CD4-positive, alpha-beta T cell treated with Interleukin-15 for 1 hour (primary cell): ENCODE data around the gene INPP5A.

Experiments used
- DNase-seq: peaks from one replicate; pipeline ENCODE4 v3.0.0-alpha.2; 2020

INPP5A gene

DNA sequence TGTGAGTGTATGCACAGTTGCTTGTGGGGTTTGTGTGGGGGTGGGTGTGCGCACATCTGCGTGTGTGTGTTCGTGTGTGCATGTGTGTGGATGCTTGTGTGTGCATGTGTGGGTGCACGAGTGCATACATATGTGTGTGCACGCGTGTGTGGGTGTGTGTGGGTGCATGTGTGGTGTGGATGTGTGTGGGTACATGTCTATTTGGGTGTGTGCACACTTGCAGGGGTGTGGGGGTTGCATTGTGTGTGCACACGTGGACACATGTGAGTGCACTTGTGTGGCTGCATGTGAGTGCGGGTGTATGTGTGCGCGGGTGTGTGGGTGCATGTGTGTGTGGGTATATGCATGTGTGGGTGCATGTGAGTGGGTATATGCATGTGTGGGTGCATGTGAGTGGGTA, 174.7 kb downstream of the INPP5A start:
- DNase-seq, result no peak

DNA sequence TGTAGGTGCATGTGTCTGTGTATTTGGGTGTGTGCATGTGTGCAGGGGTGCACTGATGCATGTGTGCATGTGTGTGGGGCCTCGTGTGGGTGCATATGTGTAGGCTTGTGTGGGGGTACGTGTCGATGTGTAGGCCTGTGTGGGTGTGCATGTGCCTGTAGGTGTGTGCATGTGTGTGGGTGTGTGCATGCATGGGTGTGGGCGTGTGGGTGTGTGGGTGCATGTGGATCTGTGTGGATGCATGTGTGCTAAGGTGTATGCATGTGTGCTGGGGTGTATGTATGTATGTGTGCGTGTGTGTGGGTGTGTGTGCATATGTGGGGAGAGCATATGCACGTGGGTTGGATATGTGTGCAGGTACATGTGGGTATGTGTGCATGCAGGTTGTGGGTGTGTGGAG, 175.2 kb downstream of the INPP5A start:
- DNase-seq, result no peak

- no peak for DNase-seq
Observed at GRCh38 chr10:132713421-132714095, 176.0 kb downstream of the INPP5A start.

- no peak for DNase-seq
Observed at GRCh38 chr10:132714096-132714985, 176.8 kb downstream of the INPP5A start.

GRCh38 chr10:132714986-132715775, 177.6 kb downstream of the INPP5A start:
- DNase-seq, result no peak

GRCh38 chr10:132715776-132716680, 178.4 kb downstream of the INPP5A start:
- DNase-seq, result no peak

DNA sequence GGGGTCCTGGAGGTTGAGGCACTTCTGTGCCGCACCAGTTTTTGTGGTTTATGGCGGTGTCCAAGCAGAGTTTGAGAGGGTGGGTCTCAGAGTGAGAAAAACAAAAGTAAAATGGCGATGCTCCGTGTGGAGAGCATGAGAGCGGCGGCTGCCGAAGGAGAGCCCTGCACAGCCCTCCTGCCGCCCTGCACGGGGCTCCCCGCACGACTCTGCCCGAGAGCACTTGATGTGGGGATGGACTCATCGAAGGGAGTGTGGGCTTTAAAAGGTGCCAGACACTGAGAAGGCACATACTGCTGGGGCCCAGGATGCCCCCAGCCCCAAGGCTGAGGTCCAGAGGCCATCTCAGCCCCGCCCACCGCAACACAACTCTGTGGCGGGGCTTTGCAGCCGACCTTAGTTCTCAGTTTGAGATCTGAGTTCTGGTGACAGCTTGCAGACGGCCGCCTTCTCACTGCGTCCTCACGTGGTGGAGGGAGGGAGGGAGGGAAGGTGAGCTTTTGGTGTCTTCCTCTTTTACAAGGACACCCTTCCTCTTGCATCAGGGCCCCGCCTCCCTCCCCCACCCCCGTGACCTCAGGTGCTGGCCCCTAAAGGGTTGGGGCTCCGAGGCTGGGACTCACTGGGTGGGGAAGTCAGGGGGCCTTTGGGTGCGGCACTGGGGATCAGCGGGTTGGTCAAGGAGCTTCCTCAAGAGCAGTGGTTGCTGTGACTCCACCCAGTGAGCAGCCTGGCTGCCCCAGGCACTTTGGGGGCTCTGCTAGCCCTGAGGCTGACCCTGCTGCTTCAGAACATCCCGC, 179.3 kb downstream of the INPP5A start:
- no peak for DNase-seq

DNA sequence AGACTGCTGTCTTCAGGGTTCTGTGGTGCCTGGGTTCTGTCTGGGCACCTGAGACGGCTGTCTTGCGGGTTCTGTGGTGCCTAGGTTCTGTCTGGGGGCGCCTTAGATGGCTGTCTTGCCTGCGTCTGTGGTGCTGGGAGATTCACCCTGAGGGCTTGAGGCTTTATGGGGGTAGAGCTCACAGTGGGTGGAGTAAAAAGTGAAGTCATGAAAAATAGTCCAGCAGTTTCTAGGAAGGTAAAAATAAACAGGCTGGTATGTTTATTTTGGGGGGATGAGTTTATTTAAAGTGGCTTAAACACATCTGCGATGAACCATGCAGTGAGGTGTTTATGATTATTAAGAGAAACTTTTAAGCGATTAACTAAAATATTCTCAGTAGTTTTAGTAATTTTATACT, 184.1 kb downstream of the INPP5A start:
- no peak for DNase-seq

GRCh38 chr10:132722394-132723329, 185.1 kb downstream of the INPP5A start:
- DNase-seq, result no peak

DNA sequence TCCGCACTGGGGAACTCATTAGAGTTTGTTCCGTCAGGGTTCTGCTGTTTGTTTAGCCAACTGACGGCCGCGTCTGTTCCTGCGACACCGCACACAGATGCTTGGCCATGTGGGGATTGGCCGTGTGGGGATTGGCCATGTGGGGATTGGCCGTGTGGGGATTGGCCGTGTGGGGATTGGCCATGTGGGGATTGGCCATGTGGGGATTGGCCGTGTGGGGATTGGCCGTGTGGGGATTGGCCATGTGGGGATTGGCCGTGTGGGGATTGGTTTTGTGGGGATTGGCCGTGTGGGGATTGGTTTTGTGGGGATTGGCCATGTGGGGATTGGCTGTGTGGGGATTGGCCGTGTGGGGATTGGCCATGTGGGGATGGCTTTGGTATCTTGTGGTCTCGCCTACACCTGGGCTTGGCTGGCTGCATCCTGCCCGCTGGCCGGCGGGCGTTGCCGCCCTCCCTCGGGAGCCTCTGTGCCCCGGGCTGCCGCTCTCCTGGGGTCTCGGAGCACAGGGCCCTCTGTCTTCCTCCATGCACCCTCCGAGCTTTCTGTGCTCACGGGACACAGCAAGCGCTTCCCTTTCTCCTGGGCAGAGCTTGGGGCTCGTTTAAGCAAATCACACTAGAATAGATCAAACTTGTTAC, 185.9 kb downstream of the INPP5A start:
- no peak for DNase-seq

- no peak for DNase-seq
Observed at GRCh38 chr10:132724446-132724845, 186.9 kb downstream of the INPP5A start.

DNA sequence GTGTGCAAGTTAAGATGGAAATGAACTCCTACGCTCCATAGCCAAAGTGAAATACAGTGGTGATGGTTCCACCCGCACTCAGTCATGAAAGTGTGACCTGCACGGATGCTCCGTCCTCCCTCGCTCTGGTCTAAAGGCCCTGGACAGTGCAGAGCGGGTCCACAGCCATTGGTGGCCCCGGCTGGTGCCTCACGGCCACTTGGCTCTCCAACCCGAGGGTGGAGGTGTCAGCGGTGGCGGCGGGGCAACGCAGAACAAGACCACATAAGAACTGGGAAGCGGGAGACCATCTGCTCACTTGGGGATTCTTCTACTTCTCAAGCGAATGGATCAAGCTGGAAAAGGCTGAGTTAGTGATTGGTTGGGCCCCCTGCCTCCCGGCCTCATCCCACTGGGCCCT, 187.6 kb downstream of the INPP5A start:
- DNase-seq, result no peak

GRCh38 chr10:132726194-132726593, 188.6 kb downstream of the INPP5A start:
- DNase-seq, result no peak

GRCh38 chr10:132726951-132727350, 189.4 kb downstream of the INPP5A start:
- no peak for DNase-seq

- no peak for DNase-seq
Observed at GRCh38 chr10:132727411-132727810, 189.8 kb downstream of the INPP5A start.

GRCh38 chr10:132728321-132728720, 190.7 kb downstream of the INPP5A start:
- DNase-seq, result no peak

GRCh38 chr10:132728741-132729140, 191.2 kb downstream of the INPP5A start:
- no peak for DNase-seq

GRCh38 chr10:132729810-132730572, 192.4 kb downstream of the INPP5A start:
- DNase-seq, result no peak

DNA sequence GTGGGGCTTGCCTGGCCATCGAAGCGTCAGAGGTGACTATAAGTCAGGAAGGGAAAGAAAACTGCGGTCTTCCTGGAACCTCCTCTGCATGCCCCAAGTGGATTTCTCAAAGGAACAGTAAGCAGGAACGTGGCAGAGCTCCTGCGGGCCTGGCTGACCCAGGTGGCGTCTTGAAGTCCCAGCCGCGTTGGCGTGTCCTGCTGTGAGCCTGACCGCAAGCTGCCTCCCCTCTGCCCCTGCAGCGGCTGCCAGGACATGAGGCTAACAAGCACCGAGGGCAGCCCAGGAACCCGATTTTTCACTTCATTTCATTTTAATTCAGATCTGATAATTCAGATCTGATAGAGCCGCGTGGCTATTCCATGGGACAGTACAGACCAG, 193.0 kb downstream of the INPP5A start:
- DNase-seq, result no peak
